ENCODE measurements around the gene HNRNPA0.

GRCh38 chr5:137714946-137715345 lies 39.2 kb downstream of the HNRNPA0 start:
- TF ChIP-seq CTCF (conservative IDR thresholded peaks at IDR 0.05; ENCODE audit: low read depth, low read length) (no peak), EZH2 (IDR thresholded peaks at IDR 0.05; ENCODE audit: low read length, unreplicated experiment) (no peak)
